ENCODE measurements around the gene EMC10.

- no peak for TF ChIP-seq PBX3 (IDR thresholded peaks at IDR 0.05)
- TF ChIP-seq CTCF (IDR thresholded peaks at IDR 0.05): no peak
- TF ChIP-seq TAF1 (IDR thresholded peaks at IDR 0.05; ENCODE audit: borderline replicate concordance, low read depth, low read length): no peak
- TF ChIP-seq FOSL2 (IDR thresholded peaks at IDR 0.05; ENCODE audit: borderline replicate concordance, low read depth): no peak; the same call in 1 of the 2 replicates
- no peak for TF ChIP-seq RCOR1 (IDR thresholded peaks at IDR 0.05; ENCODE audit: low read length)
- no peak for TF ChIP-seq CHD2 (IDR thresholded peaks at IDR 0.05; ENCODE audit: low read length, partially characterized antibody)
- no peak for TF ChIP-seq MEF2A (IDR thresholded peaks at IDR 0.05; ENCODE audit: borderline replicate concordance, low read depth)
- TF ChIP-seq TCF12 (IDR thresholded peaks at IDR 0.05): no peak
- no peak for TF ChIP-seq GABPA (IDR thresholded peaks at IDR 0.05; ENCODE audit: low read depth)
Observed at GRCh38 chr19:50510700-50511068, 34.4 kb downstream of the EMC10 start.

All from SK-N-SH (cell line).